ENCODE data around the gene SESN1.

- TF ChIP-seq, protein P1, sequence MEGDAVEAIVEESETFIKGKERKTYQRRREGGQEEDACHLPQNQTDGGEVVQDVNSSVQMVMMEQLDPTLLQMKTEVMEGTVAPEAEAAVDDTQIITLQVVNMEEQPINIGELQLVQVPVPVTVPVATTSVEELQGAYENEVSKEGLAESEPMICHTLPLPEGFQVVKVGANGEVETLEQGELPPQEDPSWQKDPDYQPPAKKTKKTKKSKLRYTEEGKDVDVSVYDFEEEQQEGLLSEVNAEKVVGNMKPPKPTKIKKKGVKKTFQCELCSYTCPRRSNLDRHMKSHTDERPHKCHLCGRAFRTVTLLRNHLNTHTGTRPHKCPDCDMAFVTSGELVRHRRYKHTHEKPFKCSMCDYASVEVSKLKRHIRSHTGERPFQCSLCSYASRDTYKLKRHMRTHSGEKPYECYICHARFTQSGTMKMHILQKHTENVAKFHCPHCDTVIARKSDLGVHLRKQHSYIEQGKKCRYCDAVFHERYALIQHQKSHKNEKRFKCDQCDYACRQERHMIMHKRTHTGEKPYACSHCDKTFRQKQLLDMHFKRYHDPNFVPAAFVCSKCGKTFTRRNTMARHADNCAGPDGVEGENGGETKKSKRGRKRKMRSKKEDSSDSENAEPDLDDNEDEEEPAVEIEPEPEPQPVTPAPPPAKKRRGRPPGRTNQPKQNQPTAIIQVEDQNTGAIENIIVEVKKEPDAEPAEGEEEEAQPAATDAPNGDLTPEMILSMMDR (IDR thresholded peaks at IDR 0.05; ENCODE audit: insufficient read depth, low read length): no peak
- TF ChIP-seq POLR2AphosphoS5 (IDR thresholded peaks at IDR 0.05; ENCODE audit: low read depth) (no peak), SPI1 (IDR thresholded peaks at IDR 0.05; ENCODE audit: borderline replicate concordance, low read depth) (no peak)
Measured at GRCh38 chr6:109143191-109143590, 48.5 kb upstream of the SESN1 start.

All from HL-60 (cell line).